ENCODE measurements around the gene ANP32E. TPM values are rescaled to one million over a fixed set of nuclear protein-coding genes. Genes with fewer than 3 reads are reported as not detected.

The ANP32E gene
- total and polyA plus RNA-seq, 9 of the 15 experiments (the other 6 are each of a cell fraction or from before 2014, with no cell fraction given) = 60.4 to 197 (median 104) TPM

- TF ChIP-seq TRIM25 (IDR thresholded peaks at IDR 0.05; ENCODE audit: borderline replicate concordance) (0 out of 2 replicates have a peak, but pooled peaks have one; percentile 14), SMARCA4 (IDR thresholded peaks at IDR 0.05) (no peak), FOXP1 (CRISPR knock-in tag; IDR thresholded peaks at IDR 0.05) (no peak), ELF2 (CRISPR knock-in tag; IDR thresholded peaks at IDR 0.05) (no peak), THRAP3 (IDR thresholded peaks at IDR 0.05; ENCODE audit: borderline replicate concordance) (no peak), MXI1 (IDR thresholded peaks at IDR 0.05; ENCODE audit: low read depth, low read length) (no peak), FOXP4 (CRISPR knock-in tag; IDR thresholded peaks at IDR 0.05; ENCODE audit: borderline replicate concordance) (0 out of 2 replicates have a peak, but pooled peaks have one; percentile 43), KDM4B (IDR thresholded peaks at IDR 0.05; ENCODE audit: borderline replicate concordance in 2 of 2, low read depth in 1 of 2) (no peak), ELK1 (CRISPR knock-in tag; IDR thresholded peaks at IDR 0.05) (no peak), PREB (CRISPR knock-in tag; IDR thresholded peaks at IDR 0.05) (0 out of 2 replicates have a peak, but pooled peaks have one; percentile 24), NCOR1 (IDR thresholded peaks at IDR 0.05) (no peak), TFAM (CRISPR knock-in tag; conservative IDR thresholded peaks at IDR 0.05) (no peak), CXXC5 (CRISPR knock-in tag; IDR thresholded peaks at IDR 0.05) (peak; percentile 68), PHTF2 (CRISPR knock-in tag; IDR thresholded peaks at IDR 0.05) (no peak), CGGBP1 (CRISPR knock-in tag; IDR thresholded peaks at IDR 0.05) (no peak), BRD9 (IDR thresholded peaks at IDR 0.05; ENCODE audit: low read depth, partially characterized antibody) (peak; percentile 49), NKRF (IDR thresholded peaks at IDR 0.05; ENCODE audit: borderline replicate concordance) (peak; percentile 83)
Measured at GRCh38 chr1:150234566-150235293, 1.2 kb downstream of the ANP32E start (continued).

Data from K562 (cell line).